LHCN-M2 (cell line): Measurements from ENCODE around the gene TXNDC12. TPM values are rescaled to one million over a fixed set of nuclear protein-coding genes. Genes with fewer than 3 reads are reported as not detected.
A peak's percentile ranks its signal among the peaks of the same experiment; 100 is the strongest.
"Not testable (repeated sequence)": the region's sequence is repeated elsewhere in the genome, so short reads cannot be mapped to it uniquely, and the experiment has no call there.

ENCODE experiments used
- DNase-seq: peaks from one replicate; pipeline ENCODE4 v3.0.0-alpha.2; 2012; ENCODE audit warnings: low read depth
- polyA plus RNA-seq: library from polyadenylated mRNA; unstranded; fragments of >200 nt; gene quantifications from one replicate; pipeline ENCODE4 v1.2.1, GENCODE V29; 2012; ENCODE audit warnings: missing spikeins
- total RNA-seq: library from RNA; depleted of rRNA; stranded (reverse); fragments of >200 nt; gene quantifications from 2 replicates; pipeline ENCODE4 v1.2.3, GENCODE V29; 2014; rRNA removed

Gene TXNDC12
- 58.0 and 65.7 TPM in 2 replicates for total RNA-seq
- 31.3 TPM for polyA plus RNA-seq

- peak; percentile 87 for DNase-seq
Measured at GRCh38 chr1:52055066-52055865, at the start of gene TXNDC12. TXNDC12 (minus strand) TSS chr1:52055191; CDS start chr1:52055096, 95 bp downstream.

GRCh38 chr1:52102336-52103013 lies 47.5 kb upstream of the TXNDC12 start:
- peak; percentile 9 for DNase-seq

GRCh38 chr1:52098139-52098871 lies 43.3 kb upstream of the TXNDC12 start:
- DNase-seq, result no peak

- no peak for DNase-seq
Measured at GRCh38 chr1:52096216-52096615, 41.2 kb upstream of the TXNDC12 start.

DNA sequence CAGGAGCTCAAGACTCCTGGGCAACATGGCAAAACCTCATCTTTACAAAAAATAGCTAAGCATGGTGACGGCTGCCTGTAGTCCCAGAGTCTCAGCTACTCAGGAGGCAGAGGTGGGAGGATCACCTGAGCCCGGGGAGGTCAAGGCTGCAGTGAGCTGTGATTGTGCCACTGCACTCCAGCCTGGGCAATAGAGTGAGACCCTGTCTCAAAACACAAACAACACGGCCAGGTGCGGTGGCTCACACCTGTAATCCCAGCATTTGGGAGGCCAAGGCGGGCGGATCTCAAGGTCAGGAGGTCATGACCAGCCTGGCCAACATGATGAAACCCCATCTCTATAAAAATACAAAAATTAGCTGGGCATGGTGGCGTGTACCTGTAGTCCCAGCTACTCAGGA lies 39.3 kb upstream of the TXNDC12 start:
- DNase-seq, result not testable (repeated sequence)

- not testable (repeated sequence) for DNase-seq
Measured at GRCh38 chr1:52087892-52088291, 32.9 kb upstream of the TXNDC12 start.

GRCh38 chr1:52080014-52080415 lies 25.0 kb upstream of the TXNDC12 start:
- no peak for DNase-seq

GRCh38 chr1:52077277-52077676 lies 22.3 kb upstream of the TXNDC12 start:
- not testable (repeated sequence) for DNase-seq

DNA sequence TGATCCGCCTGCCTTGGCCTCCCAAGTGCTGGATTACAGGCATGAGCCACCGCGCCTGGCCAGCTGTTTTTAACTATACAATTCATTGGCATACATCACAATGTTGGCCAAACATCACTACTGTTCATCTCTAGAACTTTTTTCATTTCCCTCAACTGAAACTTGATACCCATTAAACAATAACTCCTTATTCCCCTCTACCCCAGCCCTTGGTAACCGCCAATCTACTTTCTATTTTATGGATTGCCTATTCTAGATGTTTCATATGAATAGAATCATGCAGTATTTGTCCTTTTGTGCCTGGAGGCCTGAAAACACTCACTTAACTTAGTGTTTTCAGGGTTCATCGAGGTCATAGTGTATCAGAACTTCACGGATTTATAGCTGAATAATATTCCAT lies 17.3 kb upstream of the TXNDC12 start:
- no peak for DNase-seq

DNA sequence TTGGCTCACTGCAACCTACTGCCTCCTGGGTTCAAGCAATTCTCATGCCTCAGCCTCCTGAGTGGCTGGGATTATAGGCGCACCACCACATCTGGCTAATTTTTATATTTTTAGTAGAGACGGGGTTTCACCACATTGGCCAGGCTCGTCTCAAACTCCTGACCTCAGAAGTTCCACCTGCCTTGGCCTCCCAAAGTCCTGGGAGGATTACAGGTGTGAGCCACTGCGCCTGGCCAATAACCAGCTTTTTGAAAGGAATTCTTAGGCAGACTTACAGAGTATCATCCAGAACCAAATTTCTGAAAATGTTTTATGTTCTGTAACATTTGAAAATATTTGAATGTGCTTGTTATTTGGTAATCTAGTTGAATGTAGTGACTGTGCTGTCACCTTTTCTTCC lies 15.7 kb upstream of the TXNDC12 start:
- no peak for DNase-seq

DNA sequence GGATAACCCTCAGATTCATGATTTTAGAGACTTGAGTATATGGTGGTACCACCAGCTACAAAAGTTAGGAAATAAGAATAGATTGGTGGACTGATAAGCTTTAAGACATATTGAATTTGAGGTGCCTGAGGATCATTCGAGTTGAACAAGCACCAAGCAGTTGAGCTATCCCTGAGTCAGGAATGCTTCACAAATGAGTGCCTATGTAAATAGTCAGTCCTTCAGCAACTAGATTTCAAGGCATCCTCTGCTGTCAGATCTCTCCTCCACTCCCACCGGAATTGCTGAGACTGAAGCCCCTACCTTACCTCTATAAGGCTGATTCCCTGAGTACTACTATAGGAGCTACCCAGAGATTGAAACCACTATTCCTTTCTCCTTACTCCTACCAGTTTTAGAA lies 8.2 kb upstream of the TXNDC12 start:
- DNase-seq, result no peak

DNA sequence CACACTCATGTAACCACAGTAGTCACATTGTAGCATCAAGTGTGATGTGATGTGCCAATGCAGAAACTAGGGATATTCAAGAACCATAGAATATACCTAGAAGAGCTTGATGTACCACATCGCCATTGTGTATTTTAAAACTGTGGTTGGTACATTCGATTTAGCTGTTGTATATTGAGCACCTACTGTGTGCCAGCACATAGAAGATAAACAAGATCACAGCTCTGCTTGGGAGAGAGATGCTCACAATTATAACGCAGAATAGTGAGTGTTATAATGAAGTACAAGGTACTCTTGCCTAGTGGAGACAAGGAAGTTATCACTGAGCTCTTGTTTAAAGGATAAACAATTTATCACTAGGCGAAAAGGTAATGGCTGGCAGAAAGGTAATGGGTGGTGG lies 5.8 kb upstream of the TXNDC12 start:
- no peak for DNase-seq

- no peak for DNase-seq
Measured at GRCh38 chr1:52059888-52060287, 4.9 kb upstream of the TXNDC12 start.

- peak; percentile 49 for DNase-seq
Measured at GRCh38 chr1:52059321-52059720, 4.3 kb upstream of the TXNDC12 start.

DNA sequence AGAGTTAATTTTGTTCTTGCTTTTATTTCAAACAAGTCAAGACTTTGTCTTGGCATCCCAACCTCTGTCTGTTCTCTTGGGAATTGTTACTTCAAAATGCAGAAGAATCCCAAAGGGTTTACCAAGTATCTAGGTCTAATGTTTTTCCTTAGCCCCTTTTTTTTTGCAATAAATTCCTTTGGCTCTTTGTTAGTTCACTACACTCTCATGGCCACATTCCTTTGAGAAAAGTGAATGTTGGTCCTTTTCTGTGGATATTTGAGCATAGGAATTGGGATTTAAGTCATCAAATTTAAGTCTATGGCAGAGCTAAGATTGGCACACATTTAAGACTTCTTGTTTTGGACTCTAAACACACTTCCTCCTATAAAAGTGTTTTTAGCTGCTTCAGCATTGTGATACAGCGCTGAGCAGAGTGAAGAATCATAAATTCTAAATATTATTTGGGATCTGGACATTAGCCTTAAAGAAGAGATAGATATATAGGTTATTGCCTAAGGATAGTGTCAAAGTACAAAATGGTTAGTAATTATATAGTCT lies 3.0 kb upstream of the TXNDC12 start:
- no peak for DNase-seq

DNA sequence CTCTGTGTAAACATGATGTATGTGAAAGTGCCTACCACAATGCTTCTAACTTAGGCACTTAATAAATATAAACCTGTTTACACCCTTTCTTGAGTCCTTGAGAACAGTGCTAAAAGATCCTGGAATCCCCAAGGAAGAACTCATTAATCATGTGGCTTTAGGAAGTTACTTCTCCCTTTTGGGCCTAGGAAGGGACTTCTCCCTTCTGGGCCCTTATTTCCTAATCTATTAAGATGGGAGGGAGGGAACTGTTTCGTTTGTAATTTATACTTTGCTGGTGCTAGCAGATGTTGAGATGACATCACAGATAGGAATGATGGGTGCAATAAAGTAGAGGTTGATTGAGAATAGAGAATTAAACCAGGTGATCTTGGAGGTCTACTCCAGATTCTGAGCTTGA lies 2.3 kb upstream of the TXNDC12 start:
- peak; percentile 15 for DNase-seq

DNA sequence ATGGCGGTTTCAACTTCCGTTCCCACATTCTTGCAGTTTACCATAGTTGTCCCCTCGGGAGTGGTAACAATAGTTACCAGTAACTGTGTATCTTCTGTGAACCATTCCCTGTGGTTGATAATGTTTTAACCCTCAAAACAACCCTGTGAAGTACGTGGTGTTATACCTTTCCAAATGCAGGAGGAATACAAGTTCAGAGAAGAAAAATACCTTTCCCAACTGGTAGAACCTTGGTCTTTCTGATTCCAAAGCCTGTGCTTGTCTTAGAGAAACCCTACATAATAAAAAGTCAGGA lies 1.9 kb upstream of the TXNDC12 start:
- peak; percentile 78 for DNase-seq

DNA sequence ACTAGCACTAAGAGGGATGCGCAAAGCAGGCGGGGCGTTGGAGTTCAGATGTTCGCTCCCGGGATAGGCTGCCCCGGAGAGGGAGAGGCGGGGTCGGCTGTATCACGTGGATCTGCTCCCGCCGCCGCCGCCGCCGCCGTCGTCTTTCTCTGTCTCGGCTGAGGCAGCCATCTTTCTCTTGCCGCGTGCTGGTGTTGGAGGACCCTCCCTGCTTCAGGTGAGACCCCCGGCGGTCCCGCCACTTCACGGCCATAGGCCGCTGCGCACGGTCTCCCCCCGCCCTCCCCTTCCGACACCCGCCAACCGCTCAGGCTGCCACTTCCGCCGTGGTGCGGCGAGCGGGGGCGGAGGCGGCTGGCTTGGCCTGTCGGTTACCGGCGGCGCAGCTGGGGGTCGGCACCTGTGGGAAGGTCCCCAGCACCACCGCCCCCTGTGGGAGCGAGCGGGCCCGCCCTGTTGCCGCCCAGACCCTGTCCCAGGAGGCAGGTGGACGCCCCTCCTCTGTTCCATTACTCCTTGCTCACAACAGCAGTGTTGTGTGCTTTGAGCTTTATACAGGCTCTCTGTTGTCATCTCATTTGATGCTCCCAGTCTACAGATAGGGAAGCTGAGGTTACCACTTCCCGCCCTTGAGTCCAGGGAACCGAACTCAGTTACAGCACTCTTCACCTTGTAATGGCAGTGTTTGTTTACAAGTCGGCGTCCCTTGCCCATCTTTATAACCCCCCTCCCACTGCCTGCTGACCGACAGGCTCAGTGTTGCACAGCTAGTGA lies 1.4 kb upstream of the TXNDC12 start, which contains the start of gene BTF3L4:
Gene BTF3L4, plus strand, starts transcription at position 133 of the 774 bp plus-strand sequence. CDS start 3,553 bp downstream, outside the sequence.
- DNase-seq, result peak; percentile 92

DNA sequence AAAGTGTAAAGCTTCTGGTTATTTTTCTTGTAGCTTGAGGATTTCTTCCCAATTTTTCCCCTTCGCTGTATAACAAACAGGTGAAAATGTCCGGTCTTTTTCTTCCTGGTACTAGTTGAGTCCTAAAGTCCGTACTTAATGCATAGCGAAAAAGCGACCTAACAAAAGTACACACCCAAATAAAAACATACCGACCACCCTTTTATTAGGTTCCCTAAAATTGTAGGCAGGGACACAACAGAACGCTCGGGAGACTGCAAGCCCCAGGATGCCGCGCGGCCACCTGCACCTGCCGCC lies 823 bp upstream of the TXNDC12 start:
- DNase-seq, result no peak

- no peak for DNase-seq
Measured at GRCh38 chr1:52054496-52055065, 410 bp downstream of the TXNDC12 start.

- DNase-seq, result no peak
Measured at GRCh38 chr1:52053862-52054261, 1.1 kb downstream of the TXNDC12 start.
